ENCODE data around the gene TRDMT1.

The TRDMT1 gene

DNA sequence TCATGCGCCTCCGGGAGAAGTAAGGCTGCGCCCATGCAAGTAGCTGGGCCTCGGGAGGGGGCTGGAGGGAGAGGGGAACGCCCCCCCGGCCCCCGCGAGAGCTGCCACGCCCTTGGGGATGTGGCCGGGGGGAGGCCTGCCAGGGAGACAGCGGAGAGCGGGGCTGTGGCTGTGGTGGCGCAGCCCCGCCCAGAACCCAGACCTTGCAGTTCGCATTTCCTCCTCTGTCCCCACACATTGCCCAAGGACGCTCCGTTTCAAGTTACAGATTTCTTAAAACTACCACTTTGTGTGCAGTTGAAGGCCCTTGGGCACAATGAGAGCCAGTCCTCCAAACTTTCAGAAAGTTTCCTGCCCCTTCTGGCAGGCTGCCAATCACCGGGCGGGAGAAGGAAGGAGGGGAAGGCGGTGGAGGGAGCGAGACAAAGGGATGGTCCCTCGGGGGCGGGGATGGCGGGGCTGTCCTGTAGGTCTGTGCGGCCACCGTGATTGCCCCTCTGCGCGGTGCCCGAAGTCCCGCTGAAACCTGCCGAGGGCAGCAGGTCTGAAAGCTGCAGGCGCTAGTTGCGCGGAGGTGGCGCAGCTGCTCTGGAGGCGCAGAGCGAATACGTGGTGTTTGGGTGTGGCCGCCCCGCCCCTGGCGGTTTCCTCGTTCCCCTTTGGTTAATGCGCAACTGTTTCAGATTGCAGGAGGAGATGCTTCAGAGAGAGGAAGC lies 28.7 kb upstream of the TRDMT1 start:
- no peak for DNase-seq

DNA sequence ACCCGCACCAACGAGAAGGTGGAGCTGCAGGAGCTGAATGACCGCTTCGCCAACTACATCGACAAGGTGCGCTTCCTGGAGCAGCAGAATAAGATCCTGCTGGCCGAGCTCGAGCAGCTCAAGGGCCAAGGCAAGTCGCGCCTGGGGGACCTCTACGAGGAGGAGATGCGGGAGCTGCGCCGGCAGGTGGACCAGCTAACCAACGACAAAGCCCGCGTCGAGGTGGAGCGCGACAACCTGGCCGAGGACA lies 28.2 kb upstream of the TRDMT1 start:
- no peak for DNase-seq

DNA sequence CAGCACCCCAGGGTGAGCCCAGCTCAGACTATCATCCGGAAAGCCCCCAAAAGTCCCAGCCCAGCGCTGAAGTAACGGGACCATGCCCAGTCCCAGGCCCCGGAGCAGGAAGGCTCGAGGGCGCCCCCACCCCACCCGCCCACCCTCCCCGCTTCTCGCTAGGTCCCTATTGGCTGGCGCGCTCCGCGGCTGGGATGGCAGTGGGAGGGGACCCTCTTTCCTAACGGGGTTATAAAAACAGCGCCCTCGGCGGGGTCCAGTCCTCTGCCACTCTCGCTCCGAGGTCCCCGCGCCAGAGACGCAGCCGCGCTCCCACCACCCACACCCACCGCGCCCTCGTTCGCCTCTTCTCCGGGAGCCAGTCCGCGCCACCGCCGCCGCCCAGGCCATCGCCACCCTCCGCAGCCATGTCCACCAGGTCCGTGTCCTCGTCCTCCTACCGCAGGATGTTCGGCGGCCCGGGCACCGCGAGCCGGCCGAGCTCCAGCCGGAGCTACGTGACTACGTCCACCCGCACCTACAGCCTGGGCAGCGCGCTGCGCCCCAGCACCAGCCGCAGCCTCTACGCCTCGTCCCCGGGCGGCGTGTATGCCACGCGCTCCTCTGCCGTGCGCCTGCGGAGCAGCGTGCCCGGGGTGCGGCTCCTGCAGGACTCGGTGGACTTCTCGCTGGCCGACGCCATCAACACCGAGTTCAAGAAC lies 27.7 kb upstream of the TRDMT1 start:
- DNase-seq, result no peak

DNA sequence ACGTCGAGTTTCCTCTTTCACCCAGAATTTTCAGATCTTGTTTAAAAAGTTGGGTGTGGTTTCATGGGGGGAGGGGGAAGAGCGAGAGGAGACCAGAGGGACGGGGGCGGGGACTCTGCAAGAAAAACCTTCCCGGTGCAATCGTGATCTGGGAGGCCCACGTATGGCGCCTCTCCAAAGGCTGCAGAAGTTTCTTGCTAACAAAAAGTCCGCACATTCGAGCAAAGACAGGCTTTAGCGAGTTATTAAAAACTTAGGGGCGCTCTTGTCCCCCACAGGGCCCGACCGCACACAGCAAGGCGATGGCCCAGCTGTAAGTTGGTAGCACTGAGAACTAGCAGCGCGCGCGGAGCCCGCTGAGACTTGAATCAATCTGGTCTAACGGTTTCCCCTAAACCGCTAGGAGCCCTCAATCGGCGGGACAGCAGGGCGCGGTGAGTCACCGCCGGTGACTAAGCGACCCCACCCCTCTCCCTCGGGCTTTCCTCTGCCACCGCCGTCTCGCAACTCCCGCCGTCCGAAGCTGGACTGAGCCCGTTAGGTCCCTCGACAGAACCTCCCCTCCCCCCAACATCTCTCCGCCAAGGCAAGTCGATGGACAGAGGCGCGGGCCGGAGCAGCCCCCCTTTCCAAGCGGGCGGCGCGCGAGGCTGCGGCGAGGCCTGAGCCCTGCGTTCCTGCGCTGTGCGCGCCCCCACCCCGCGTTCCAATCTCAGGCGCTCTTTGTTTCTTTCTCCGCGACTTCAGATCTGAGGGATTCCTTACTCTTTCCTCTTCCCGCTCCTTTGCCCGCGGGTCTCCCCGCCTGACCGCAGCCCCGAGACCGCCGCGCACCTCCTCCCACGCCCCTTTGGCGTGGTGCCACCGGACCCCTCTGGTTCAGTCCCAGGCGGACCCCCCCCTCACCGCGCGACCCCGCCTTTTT lies 26.9 kb upstream of the TRDMT1 start, which contains the start of gene VIM:
Gene VIM, plus strand, starts transcription at position 151 of the 925 bp plus-strand sequence. CDS start 1,182 bp downstream, outside the sequence.
- no peak for DNase-seq

DNA sequence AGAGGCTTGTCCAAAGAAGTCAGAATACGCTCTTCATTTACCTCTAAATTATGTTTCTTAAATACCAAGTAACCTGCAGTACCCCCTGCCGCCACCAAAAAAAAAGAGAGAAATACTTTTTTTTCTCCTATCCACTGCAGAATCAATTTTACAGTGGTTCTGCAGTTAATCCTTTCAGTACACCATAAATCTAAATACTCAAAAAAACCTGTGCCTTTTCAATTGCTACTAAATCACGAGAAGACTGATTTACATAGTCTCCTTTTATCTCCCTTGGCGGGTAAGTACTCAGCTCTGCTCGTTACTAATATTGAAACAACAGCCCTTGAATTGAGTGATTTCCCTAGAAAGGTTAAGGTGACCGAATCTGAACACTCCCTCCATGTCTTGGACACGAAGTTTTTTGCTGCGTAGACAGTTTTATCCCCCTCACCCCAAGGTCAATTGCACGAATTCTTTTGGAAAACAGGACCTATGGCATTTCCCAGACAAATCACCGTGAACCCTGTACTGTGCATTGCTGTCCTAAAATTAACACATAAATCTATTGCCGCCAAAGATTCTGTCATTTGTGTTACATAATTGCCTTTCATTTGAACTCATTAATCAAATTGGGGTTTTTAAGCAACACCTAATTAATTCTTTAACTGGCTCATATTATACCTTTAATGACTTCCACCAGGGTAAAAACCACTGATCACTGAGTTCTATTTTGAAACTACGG lies 26.1 kb upstream of the TRDMT1 start:
- DNase-seq, result no peak

DNA sequence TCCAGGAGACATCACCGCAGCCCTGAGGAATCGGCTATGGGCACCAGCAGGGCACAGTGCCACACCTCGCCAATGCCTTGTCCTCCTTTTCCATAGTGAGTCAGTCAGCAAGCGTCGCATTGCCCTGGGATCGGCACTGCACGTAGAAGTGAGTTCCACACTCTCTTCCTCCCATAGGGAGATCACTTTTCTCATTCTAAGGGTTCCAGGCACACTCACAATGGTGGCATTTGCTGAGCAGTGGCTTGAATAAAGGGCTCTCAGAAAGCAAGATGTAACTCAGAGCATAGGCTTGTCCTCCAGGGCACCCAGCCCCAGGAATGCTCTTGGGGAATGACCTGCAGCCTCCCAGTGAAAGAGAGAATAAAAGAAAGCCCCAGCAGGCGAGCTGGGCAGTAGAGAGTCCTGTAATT lies 25.4 kb upstream of the TRDMT1 start:
- DNase-seq, result no peak

DNA sequence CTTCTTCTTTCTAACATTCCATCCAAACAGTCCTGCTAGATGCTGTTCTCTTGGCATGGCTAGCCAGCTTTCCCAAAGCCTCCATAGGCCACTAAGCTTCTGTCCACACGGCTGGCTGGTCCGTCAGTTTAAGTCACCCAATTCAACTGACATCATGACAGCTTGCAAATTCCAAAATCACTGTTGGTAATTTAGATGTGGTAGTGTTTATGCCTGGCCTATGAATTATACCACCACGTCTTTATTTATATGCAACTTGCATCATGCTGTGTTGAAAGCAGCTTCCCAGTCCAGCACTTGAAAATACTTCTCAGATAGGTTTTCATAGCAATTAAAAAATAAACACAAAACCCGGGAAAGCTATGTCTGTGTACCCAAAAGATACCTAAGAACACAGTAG lies 24.3 kb upstream of the TRDMT1 start:
- DNase-seq, result no peak

DNA sequence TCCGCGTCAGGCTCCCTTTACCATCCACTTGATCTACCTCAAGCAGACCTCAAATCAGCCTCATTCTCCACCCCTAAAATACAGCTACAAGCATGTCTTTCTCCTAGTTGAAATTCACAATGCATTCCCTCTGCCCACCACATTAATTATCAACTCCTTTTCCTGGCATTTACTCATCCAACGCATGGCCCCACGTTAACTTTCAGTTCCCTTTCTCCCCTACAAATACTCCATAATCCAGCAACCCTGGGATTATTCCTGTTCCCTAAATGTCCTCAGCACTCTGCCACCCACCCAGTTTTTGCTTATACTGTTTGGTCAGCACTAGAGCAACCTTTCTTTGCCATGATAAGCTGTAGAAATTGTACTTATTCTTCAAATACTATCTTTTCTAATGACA lies 20.9 kb upstream of the TRDMT1 start:
- no peak for DNase-seq

DNA sequence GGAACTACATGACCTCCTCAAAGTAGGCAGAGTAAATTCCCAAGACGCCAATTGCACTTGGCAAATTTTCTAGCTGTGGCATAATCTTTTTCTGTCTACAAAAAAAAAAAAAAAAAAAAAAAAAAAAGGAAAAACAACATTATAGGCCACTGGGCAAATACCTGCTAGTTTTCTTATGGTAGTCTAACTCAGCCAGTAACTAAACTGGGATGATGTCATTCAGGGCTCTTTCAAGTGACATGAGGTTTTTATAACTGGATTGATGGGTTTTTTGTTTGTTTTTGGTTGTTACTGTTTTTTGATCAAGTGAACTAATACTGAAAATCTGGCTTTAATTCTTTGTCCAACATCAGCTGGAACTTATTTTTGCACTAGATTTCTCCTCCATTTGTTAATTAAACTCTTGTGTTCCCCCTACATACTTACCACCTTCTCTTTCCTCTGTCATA lies 19.2 kb upstream of the TRDMT1 start:
- no peak for DNase-seq

DNA sequence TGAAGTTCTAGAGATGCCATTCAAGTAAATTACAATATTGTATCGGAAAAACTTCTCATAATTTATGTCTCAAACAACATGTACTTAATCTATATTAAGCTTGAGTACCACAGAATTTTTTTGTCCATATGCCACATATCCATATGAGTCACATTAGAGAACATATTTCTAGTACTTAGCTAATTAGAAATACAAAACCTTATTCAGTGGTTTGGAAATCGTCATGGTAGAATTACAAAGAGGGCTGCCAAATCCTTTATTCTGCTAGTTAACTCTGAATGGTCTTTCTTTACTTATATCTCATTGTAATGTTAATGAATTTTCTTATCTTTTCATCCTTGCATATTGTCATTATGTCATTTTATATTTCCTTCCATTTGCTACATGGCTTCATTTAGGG lies 17.6 kb upstream of the TRDMT1 start:
- no peak for DNase-seq

DNA sequence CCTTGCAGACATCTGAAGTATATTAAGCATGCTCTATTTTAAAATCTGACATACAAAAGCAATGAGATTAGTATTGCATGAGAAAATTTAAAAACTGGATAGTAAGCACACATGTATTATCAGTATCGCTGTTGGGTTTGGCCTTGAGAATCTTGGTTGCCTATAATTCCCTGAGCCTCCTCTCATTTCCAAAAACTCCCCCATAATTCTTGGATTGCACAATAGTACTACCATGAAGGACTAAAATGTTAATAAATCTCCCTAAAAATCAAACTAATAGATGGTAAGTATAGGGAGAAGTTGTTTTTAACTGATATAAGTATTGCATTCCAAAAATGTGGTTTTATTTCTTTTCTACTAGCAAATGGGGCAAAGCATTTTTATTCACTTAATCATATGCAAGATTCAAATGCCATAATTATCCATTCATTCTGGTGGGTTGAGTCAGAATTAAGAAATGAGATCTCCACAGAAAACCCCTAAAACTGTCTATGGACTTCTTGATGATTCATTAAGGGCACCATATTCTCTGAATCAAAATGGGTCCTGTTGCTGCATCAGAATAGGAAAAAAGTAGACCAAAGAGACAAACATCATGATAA lies 16.3 kb upstream of the TRDMT1 start:
- DNase-seq, result no peak

DNA sequence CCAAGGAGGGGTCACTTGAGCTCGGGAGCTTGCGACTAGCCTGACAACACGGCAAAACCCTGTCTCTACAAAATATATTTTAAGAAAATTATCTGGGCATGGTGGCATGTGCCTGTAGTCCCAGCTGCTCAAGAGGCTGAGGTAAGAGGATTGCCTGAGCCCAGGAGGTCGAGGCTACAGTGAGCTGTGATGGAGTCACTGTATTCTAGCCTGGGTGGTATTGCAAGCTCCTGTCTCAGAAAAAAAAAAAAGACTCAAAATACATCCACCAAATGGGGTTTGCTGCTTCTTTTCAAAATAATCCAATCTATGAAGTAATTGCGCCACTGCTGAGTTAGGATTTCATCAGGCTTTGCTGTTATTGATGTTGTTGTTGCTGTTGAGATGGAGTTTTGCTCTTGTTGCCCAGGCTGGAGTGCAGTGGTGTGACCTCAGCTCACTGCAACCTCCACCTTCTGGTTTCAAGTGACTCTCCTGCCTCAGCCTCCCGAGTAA lies 15.5 kb upstream of the TRDMT1 start:
- DNase-seq, result no peak

DNA sequence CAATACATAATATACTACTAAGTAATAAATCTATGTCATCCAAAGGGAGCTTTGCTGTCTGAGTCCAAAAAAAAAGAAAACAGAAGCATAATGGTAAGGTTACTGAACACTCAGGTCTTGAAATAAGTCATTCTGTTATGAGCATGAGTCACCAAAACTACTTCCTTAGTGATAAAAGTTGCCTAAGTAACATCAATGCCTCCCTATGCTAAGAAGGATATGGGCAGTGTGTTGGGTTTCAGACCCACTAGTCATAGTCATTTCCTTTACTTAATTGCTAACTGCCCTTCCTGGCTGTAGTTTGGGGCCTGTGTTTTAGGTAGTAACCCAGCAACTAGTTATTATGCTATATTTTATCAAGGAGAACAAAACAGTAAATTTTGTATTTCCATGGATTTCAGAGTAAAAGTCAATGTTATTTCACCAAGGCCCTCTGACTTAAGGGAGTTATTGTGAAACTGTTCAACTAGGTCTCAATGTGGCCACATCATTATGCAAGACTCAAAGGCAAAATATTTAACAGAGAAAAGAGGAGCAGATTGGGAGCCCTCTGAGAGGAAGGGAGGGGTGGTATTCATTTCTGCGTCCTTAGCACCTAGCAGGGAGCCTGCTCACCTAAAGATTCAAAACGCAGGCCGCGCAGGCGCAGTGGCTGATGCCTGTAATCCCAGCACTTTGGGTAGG lies 14.9 kb upstream of the TRDMT1 start:
- no peak for DNase-seq

DNA sequence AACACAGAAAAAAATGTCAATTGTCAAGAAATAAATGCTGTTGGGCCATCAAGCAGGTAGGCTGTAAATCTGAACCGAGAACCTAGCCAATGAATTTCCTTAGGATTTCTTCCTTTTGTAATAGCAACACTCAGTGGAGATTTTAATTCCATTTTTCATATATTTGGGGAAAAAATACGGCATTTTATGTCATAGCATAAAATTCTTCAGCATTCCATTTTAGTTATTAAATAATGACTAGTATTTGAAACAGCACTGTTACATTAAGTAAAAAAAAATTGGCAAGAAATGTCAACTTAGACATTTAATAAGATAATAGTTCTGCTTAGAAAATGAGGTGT lies 14.3 kb upstream of the TRDMT1 start:
- DNase-seq, result no peak

DNA sequence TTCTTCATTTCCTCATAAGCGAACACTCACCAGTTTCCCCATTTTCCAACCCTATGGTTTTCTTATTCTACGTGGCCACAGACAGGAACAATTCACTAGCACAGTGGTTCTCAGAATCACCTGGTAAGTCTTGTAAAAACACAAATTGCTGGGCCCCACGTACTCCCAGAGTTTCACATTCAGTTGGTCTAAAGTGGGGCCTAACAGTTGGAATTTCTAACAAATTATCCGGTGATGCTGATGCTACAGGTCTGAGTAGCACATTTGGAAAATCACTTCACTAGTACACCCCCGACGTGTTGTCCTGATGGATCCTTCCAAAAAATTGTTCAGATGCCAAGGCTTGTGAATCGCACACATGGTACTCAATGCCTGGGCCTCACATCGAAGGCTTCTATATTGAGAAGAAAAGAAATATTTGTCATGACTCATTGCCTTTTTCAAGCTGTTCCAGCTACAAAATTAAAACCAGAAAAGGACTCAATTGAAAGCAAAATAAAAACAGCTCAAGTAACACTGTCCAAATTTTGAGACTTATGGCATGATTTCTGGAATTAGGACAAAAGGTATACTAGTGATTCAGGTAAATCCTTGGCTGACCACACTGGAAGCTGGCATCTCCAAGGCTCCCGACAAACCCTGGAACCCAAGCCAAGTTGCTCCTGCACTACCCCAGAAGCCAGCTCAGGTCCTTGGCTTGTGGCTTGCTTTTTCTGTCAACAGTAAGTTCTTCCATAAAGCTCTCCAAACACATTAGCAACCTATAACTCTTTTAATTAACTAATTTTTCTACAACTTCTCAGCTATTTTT lies 13.7 kb upstream of the TRDMT1 start:
- DNase-seq, result no peak

DNA sequence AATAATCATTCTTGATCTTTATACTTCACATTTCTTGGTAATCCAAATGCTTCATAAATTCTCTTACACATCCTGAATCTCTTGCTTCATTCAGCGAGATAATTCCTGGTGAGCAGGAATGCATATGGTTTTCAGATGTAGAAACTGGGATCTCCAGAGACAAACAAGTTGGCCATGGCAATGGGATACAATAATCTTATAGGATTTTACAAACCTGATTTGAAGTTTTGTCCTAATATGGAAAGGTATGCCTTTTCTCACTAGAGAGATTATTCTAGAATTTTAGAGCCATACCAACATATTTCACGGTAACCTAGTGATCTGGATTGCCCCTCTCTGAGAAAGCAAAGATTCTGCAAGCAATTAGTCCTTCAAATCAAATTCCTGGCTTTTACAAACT lies 13.1 kb upstream of the TRDMT1 start:
- no peak for DNase-seq

DNA sequence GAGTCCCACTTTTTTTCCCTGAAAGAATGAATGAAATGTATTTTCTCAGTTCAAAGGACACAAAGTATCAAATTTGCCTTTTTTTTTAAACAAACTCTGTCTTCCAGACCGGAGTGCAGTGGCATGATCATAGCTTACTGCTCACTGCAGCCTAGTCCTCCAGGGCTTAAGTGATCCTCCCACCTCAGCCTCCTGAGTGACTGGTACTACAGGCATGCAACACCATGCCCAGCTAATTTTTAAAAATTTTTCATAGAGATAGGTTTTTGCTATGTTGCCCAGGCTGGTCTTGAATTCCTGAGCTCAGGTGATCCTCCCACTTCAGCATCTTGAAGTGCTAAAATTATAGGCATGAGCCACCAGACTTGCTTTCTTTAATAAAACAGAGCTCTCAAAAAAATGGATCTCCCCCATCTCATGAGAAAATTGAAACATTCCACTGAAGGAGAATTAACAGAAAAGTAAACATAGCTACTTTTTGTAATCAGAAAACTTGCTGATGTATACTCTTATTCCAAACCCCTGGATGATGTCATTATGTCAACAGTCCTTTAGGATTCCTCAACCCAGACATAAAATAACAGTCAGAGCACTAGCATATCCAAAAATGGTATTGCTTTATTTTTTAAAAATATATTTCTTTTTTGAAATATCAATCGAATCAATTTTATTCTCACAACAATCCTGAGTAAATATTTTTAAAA lies 12.3 kb upstream of the TRDMT1 start:
- no peak for DNase-seq

DNA sequence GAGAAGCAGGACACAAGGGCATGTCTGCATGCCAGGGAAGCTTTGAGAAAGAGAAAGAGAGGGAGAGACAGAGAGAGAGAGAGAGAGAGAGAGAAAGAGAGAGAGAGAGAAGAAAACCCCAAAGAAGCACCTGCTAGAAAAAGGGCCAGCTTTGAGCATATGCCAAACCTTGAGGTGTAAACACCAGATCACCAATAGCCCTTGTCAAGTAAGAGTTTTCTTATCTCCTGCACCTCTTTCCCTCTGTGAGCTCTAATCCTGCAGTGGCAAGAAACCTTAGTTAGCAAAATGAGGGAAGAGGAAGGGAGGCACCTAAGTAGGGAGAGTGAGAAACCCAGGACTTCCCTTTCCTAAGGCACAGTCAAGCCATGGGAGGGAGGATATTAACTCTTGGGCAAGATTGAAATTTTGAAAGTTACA lies 11.3 kb upstream of the TRDMT1 start:
- DNase-seq, result no peak

DNA sequence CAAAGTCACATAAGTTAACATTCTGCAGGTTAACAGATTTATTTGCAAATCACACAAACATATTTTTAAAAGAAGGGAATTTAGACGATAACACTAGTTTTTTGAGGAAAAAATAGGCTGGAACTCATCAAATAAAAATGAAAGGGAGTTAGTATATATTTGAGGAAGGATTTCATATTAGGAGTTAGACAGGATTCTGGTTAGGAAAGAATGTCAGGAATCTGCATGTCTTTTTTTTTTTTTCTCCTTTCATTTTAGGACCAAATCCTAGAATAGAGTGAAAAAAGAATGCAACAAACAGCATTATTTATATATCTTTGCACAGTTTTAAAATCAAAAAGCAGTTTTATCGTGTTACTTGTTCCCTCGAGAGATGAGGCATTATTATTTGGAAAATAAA lies 8.9 kb upstream of the TRDMT1 start:
- no peak for DNase-seq

DNA sequence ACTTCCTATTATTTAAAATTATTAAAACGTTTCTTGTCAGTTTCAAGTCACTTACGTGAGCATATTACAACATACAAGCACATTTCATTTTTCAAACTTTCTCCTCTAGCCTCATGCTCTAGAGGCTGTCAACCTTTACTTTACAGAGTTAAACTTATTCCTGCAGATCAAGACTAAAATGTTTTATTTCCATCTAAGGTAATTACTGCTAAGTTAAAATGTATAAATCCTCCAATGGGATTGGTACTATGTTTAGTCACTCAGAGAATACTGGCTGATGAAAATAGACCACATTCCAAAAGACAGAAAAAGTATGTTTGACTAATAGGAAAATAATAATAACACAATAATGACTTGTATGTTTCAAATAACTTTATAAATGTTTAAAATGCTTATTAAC lies 8.4 kb upstream of the TRDMT1 start:
- no peak for DNase-seq

Data from NCI-H1694 (cell line).